GM18505 (cell line): ENCODE data around the gene ODAD3.

ENCODE experiments used
- ATAC-seq: cut with Tn5 transposase; IDR thresholded peaks from one replicate; pipeline ENCODE4 v1.9.1; 2021; ENCODE audit not compliant: unreplicated experiment
- POLR2A ChIP-seq: IDR thresholded peaks from 4 replicates; pipeline ENCODE4 v1.6.1; 2011; ENCODE audit warnings: borderline replicate concordance; ENCODE audit not compliant: insufficient read depth, insufficient read length; ENCODE audit errors: extremely low read depth

Gene ODAD3

DNA sequence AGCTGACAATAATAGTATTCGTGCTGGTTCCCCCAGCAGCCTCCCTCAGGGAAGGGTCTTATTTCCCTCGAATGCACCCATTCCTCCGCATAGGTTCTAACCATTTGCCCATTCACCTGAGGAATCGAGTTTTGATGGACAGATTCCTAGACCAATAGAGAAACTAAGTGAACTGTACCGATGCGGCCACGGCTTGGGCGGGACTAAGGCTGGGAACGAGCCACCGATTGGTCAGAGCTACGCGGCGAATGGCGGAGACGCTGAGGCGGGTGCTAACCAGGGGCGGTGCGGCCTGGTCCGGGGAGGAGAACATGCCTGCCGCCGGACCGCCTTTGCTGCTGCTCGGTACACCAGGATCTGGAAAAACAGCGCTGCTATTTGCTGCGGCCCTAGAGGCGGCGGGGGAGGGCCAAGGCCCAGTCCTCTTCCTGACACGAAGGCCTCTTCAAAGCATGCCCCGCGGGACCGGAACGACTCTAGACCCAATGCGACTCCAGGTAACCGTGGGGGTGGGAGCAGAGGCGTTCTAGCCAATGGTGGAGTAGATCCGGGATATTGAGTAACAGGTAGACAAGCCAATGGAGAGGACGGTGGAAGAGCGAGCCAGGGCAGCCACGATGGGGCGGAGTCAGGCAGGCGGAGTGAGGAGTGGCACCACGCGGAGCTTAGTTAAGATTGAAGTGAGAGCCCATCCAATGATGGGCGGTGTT lies 60.3 kb downstream of the ODAD3 start, which contains the start of gene SWSAP1:
Gene SWSAP1, plus strand, starts transcription at position 234 of the 710 bp plus-strand sequence. Its CDS starts 15 bp downstream, at position 249.
- peak; percentile 88 for TF ChIP-seq POLR2A
- ATAC-seq: peak; percentile 78

DNA sequence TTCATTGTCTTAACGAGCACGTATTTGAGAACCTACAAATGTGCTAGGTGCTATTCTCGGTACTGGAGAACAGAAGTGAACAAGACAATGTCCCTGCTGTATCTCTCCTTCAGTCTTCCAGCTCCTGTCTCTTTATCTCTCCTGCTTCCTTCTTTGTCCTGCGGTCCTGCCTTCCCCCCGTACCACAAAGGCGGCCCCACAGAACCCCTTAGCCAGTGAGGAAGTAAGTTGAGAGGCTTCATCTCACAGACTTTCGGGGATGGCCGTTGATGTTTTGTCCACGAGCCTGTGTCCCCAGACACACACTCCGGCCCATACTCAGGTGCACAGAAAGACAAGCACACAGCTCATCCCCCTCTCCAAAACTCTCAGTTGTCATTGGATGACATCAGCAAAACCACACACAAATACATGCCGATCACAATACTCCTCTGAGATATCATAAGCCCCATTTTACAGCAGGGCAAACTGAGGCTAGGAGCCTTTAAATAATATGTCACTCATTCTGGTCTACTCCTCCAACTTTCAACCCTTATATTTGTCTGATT lies 61.0 kb downstream of the ODAD3 start:
- no peak for ATAC-seq
- TF ChIP-seq POLR2A: no peak

GRCh38 chr19:11373166-11373884 lies 61.6 kb downstream of the ODAD3 start:
- ATAC-seq: no peak
- TF ChIP-seq POLR2A: no peak

DNA sequence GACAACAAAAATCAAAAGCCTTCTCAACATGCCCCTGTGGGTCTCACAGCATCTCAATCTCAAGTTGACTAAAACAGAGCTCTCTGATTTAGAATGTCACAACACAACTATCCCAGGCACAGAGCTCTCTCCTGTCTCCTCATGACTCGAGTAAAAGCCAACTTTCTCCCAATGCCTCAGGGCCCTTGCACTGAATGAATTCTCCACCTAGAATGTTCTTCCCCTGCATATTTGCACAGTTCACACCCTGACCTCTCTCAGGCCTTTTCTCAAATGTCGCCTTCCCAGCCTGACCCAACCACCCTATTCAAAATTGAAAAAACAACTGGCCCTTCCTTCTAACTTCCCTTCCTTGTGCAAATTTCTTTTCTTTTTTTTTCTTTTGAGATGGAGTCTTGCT lies 64.2 kb downstream of the ODAD3 start:
- no peak for TF ChIP-seq POLR2A
- no peak for ATAC-seq
